Brain pericyte (primary cell): ENCODE results near the gene MSANTD2.
A peak's percentile ranks its signal among the peaks of the same experiment; 100 is the strongest.

ENCODE experiments used
- DNase-seq: peaks from one replicate; pipeline ENCODE4 v3.0.0-alpha.2; 2012; ENCODE audit warnings: low read depth, low spot score

MSANTD2 gene

GRCh38 chr11:124754309-124754708 lies 45.9 kb downstream of the MSANTD2 start:
- no peak for DNase-seq

GRCh38 chr11:124753624-124754023 lies 46.6 kb downstream of the MSANTD2 start:
- DNase-seq = no peak

- no peak for DNase-seq
Measured at GRCh38 chr11:124753205-124753604, 47.0 kb downstream of the MSANTD2 start.

- DNase-seq = no peak
Measured at GRCh38 chr11:124752471-124753102, 47.6 kb downstream of the MSANTD2 start.

- no peak for DNase-seq
Measured at GRCh38 chr11:124751741-124752470, 48.3 kb downstream of the MSANTD2 start, which contains the start of gene VSIG2. Gene VSIG2 (minus strand): TSS chr11:124752255. CDS start chr11:124752137, 118 bp downstream.

GRCh38 chr11:124751391-124751740 lies 48.8 kb downstream of the MSANTD2 start:
- DNase-seq = no peak

- DNase-seq = no peak
Measured at GRCh38 chr11:124749912-124750311, 50.3 kb downstream of the MSANTD2 start.

- DNase-seq = no peak
Measured at GRCh38 chr11:124748481-124749343, 51.5 kb downstream of the MSANTD2 start.

- no peak for DNase-seq
Measured at GRCh38 chr11:124748100-124748418, 52.1 kb downstream of the MSANTD2 start.

GRCh38 chr11:124747406-124748099 lies 52.7 kb downstream of the MSANTD2 start:
- no peak for DNase-seq

GRCh38 chr11:124746621-124747243 lies 53.5 kb downstream of the MSANTD2 start:
- no peak for DNase-seq

- no peak for DNase-seq
Measured at GRCh38 chr11:124745835-124746620, 54.2 kb downstream of the MSANTD2 start.

- no peak for DNase-seq
Measured at GRCh38 chr11:124745270-124745834, 54.9 kb downstream of the MSANTD2 start.

GRCh38 chr11:124743050-124743449 lies 57.2 kb downstream of the MSANTD2 start:
- no peak for DNase-seq

GRCh38 chr11:124742555-124742954 lies 57.7 kb downstream of the MSANTD2 start:
- DNase-seq = no peak

GRCh38 chr11:124740277-124740882 lies 59.8 kb downstream of the MSANTD2 start:
- no peak for DNase-seq

GRCh38 chr11:124739479-124740276 lies 60.5 kb downstream of the MSANTD2 start, which contains the start of gene NRGN:
Gene NRGN (plus strand): TSS chr11:124739942. CDS start chr11:124740085, 143 bp downstream.
- DNase-seq = peak; percentile 61

GRCh38 chr11:124738713-124739478 lies 61.3 kb downstream of the MSANTD2 start:
- no peak for DNase-seq
